ENCODE data around the gene AR.

Gene AR

GRCh38 chrX:67700602-67701001 lies 156.8 kb downstream of the AR start:
- TF ChIP-seq CTCF (IDR thresholded peaks at IDR 0.05; ENCODE audit: low read depth, low read length): no peak
- no peak for DNase-seq (ENCODE audit: extremely low read depth, low read depth)

GRCh38 chrX:67714004-67714403 lies 170.2 kb downstream of the AR start:
- no peak for DNase-seq (ENCODE audit: extremely low read depth, low read depth)
- no peak for TF ChIP-seq CTCF (IDR thresholded peaks at IDR 0.05; ENCODE audit: low read depth, low read length)

- TF ChIP-seq CTCF (IDR thresholded peaks at IDR 0.05; ENCODE audit: low read depth, low read length): no peak
- no peak for DNase-seq (ENCODE audit: extremely low read depth, low read depth)
These were observed 173.8 kb downstream of the AR start for GRCh38 chrX:67717571-67717970.

GRCh38 chrX:67718926-67719325 lies 175.1 kb downstream of the AR start:
- no peak for DNase-seq (ENCODE audit: extremely low read depth, low read depth)
- TF ChIP-seq CTCF (IDR thresholded peaks at IDR 0.05; ENCODE audit: low read depth, low read length): no peak

- no peak for TF ChIP-seq CTCF (IDR thresholded peaks at IDR 0.05; ENCODE audit: low read depth, low read length)
These were observed 176.5 kb downstream of the AR start for GRCh38 chrX:67720344-67720743.

GRCh38 chrX:67721321-67721720 lies 177.5 kb downstream of the AR start:
- DNase-seq (ENCODE audit: extremely low read depth, low read depth): no peak
- TF ChIP-seq CTCF (IDR thresholded peaks at IDR 0.05; ENCODE audit: low read depth, low read length): no peak

More at GRCh38 chrX:67720344-67720743, 176.5 kb downstream of the AR start:
- no peak for DNase-seq (ENCODE audit: extremely low read depth, low read depth)

- no peak for DNase-seq (ENCODE audit: extremely low read depth, low read depth)
- no peak for TF ChIP-seq CTCF (IDR thresholded peaks at IDR 0.05; ENCODE audit: low read depth, low read length)
These were observed 179.9 kb downstream of the AR start for GRCh38 chrX:67723580-67724351.
